ENCODE data around the gene MED28.

DNA sequence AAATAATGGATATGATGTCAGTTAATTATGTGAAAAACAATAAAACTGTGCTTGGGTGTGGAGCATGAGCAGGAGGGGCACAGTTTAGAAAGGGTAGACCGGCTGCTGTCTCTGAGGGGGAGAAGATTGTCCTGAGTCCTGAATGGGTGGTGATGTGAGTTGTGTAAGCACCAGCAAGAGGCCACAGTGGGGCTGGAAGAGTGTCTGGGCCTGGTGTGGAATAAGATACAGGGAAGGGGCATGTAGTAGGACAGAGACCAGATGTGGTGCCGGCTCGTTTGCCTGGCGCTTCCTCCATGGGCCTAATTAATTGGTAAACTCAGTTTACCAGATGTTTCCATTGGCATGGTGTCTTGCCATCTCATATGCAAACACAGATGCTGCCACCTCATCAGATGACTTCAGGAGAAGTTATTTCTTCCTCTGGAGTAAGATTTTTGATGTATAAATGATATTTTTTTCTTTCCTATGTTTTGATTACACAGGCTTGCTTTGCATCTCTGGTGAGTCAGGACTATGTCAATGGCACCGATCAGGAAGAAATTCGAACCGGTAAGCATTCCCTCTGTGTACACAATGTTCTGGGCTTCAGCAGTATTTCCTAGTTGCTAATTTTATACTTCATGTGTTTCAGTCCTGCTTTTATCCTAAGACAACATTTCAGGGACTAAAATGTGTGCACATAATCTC lies 5.1 kb downstream of the MED28 start:
- no peak for TF ChIP-seq ZNF565 (CRISPR knock-in tag; conservative IDR thresholded peaks at IDR 0.05; ENCODE audit: low read depth)
- no peak for TF ChIP-seq ARNTL (CRISPR knock-in tag; IDR thresholded peaks at IDR 0.05; ENCODE audit: borderline replicate concordance, low read depth)
- no peak for TF ChIP-seq ZNF8 (CRISPR knock-in tag; IDR thresholded peaks at IDR 0.05)
- TF ChIP-seq OSR1 (CRISPR knock-in tag; IDR thresholded peaks at IDR 0.05), result no peak
- TF ChIP-seq, protein P1, sequence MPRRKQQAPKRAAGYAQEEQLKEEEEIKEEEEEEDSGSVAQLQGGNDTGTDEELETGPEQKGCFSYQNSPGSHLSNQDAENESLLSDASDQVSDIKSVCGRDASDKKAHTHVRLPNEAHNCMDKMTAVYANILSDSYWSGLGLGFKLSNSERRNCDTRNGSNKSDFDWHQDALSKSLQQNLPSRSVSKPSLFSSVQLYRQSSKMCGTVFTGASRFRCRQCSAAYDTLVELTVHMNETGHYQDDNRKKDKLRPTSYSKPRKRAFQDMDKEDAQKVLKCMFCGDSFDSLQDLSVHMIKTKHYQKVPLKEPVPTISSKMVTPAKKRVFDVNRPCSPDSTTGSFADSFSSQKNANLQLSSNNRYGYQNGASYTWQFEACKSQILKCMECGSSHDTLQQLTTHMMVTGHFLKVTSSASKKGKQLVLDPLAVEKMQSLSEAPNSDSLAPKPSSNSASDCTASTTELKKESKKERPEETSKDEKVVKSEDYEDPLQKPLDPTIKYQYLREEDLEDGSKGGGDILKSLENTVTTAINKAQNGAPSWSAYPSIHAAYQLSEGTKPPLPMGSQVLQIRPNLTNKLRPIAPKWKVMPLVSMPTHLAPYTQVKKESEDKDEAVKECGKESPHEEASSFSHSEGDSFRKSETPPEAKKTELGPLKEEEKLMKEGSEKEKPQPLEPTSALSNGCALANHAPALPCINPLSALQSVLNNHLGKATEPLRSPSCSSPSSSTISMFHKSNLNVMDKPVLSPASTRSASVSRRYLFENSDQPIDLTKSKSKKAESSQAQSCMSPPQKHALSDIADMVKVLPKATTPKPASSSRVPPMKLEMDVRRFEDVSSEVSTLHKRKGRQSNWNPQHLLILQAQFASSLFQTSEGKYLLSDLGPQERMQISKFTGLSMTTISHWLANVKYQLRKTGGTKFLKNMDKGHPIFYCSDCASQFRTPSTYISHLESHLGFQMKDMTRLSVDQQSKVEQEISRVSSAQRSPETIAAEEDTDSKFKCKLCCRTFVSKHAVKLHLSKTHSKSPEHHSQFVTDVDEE (CRISPR knock-in tag; IDR thresholded peaks at IDR 0.05), result no peak
- no peak for TF ChIP-seq GLIS3 (CRISPR knock-in tag; IDR thresholded peaks at IDR 0.05)

Data from SK-N-SH treated with all-trans-retinoic acid at 6 μM for 48 hours (cell line).